ENCODE results near the gene MYLK.

GRCh38 chr3:123769356-123769743 lies 114.8 kb downstream of the MYLK start:
- TF ChIP-seq, protein P1, sequence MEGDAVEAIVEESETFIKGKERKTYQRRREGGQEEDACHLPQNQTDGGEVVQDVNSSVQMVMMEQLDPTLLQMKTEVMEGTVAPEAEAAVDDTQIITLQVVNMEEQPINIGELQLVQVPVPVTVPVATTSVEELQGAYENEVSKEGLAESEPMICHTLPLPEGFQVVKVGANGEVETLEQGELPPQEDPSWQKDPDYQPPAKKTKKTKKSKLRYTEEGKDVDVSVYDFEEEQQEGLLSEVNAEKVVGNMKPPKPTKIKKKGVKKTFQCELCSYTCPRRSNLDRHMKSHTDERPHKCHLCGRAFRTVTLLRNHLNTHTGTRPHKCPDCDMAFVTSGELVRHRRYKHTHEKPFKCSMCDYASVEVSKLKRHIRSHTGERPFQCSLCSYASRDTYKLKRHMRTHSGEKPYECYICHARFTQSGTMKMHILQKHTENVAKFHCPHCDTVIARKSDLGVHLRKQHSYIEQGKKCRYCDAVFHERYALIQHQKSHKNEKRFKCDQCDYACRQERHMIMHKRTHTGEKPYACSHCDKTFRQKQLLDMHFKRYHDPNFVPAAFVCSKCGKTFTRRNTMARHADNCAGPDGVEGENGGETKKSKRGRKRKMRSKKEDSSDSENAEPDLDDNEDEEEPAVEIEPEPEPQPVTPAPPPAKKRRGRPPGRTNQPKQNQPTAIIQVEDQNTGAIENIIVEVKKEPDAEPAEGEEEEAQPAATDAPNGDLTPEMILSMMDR (optimal IDR thresholded peaks at IDR 0.05 in 1 of 3, IDR thresholded peaks at IDR 0.05 in 1 of 3, conservative IDR thresholded peaks at IDR 0.05 in 1 of 3; ENCODE audit: extremely low read depth in 1 of 3, insufficient read depth in 2 of 3, low read length in 3 of 3): no peak
- no peak for TF ChIP-seq EZH2 (IDR thresholded peaks at IDR 0.05; ENCODE audit: low read length)

All from keratinocyte (primary cell).